HL-60 (cell line): Measurements from ENCODE around the gene DYNC2LI1.

Source experiments
- DNase-seq, 2 experiments: peaks; one replicate each; pipeline ENCODE4 v3.0.0-alpha.2; 2010 to 2020; ENCODE audit warnings: low read depth in 1 of 2, low spot score in 1 of 2
- H3K27ac ChIP-seq: fragments of 250-450 bp; sonication (Bioruptor Pico); replicated peaks from 2 replicates; pipeline ENCODE4 v1.5.1; 2020; ENCODE audit warnings: mild to moderate bottlenecking, moderate library complexity
- H3K27me3 ChIP-seq: fragments of 250-450 bp; sonication (Bioruptor Pico); 2 replicates; pipeline ENCODE4 v1.5.1; 2021; ENCODE audit warnings: mild to moderate bottlenecking, moderate library complexity; ENCODE audit not compliant: insufficient read depth, poor library complexity, severe bottlenecking
- H3K4me3 ChIP-seq: replicated peaks from 2 replicates; pipeline ENCODE4 v1.5.1; 2011; ENCODE audit warnings: mild to moderate bottlenecking, control low read depth, low read length; ENCODE audit not compliant: insufficient read depth
- CTCF ChIP-seq: IDR thresholded peaks from one replicate; pipeline ENCODE4 v1.5.1; 2011; ENCODE audit warnings: low read length, control low read depth, inconsistent platforms; ENCODE audit not compliant: insufficient read depth
- GABPA ChIP-seq: IDR thresholded peaks from 2 replicates; pipeline ENCODE4 v1.6.1; 2012; ENCODE audit warnings: low read depth
- POLR2AphosphoS5 ChIP-seq: IDR thresholded peaks from 2 replicates; pipeline ENCODE4 v1.6.1; 2012; ENCODE audit warnings: low read depth
- REST ChIP-seq: IDR thresholded peaks from 2 replicates; pipeline ENCODE4 v1.6.1; 2012; ENCODE audit warnings: low read depth; ENCODE audit not compliant: insufficient replicate concordance
- SPI1 ChIP-seq: IDR thresholded peaks from 2 replicates; pipeline ENCODE4 v1.6.1; 2012; ENCODE audit warnings: low read depth, mild to moderate bottlenecking, borderline replicate concordance

The DYNC2LI1 gene

GRCh38 chr2:43774617-43775016 is 778 bp downstream of the DYNC2LI1 start:
- H3K27me3 ChIP-seq = no peaks in the 10 kb centered on the region
- no peak overlapping the region; the same call in 1 of the 2 replicates for H3K27ac ChIP-seq
- DNase-seq = peak in 1 of 2 experiments; percentile 4
- H3K4me3 ChIP-seq = peak overlapping the region; percentile 98
- TF ChIP-seq CTCF (no peak), REST (no peak), GABPA (no peak), SPI1 (no peak), POLR2AphosphoS5 (no peak)

- no peak for DNase-seq
- H3K4me3 ChIP-seq = no peak overlapping the region
- TF ChIP-seq GABPA (no peak), CTCF (no peak), SPI1 (no peak), REST (no peak), POLR2AphosphoS5 (no peak)
- H3K27me3 ChIP-seq = no peaks in the 10 kb centered on the region
- no peak overlapping the region for H3K27ac ChIP-seq
Measured at GRCh38 chr2:43776324-43776723, 2.5 kb downstream of the DYNC2LI1 start.

- TF ChIP-seq REST (no peak), SPI1 (no peak), GABPA (no peak), POLR2AphosphoS5 (no peak), CTCF (no peak)
- no peak overlapping the region for H3K27ac ChIP-seq
- no peak overlapping the region for H3K4me3 ChIP-seq
- no peak for DNase-seq
- H3K27me3 ChIP-seq = no peaks in the 10 kb centered on the region
Measured at GRCh38 chr2:43777306-43777926, 3.6 kb downstream of the DYNC2LI1 start.
